BJ (cell line): Measurements from ENCODE around the gene THBS3. TPM values are rescaled to one million over a fixed set of nuclear protein-coding genes. Genes with fewer than 3 reads are reported as not detected.
"Not testable (repeated sequence)": the region's sequence is repeated elsewhere in the genome, so short reads cannot be mapped to it uniquely, and the experiment has no call there.

Source experiments
- CTCF ChIA-PET: fragments of 350-600 bp; formaldehyde crosslinking; extraction: SDS; loops from one replicate; lab custom pipeline; 2021; ENCODE audit warnings: antibody characterized with exemption, inconsistent platforms; lab: Yijun Ruan, JAX
- POLR2A ChIA-PET: fragments of 300-600 bp; sonication (Branson Sonifier 250); formaldehyde crosslinking; extraction: SDS; loops from one replicate; lab custom pipeline; 2021; ENCODE audit warnings: antibody characterized with exemption; lab: Charles Lee
- DNase-seq: peaks from one replicate; pipeline ENCODE4 v3.0.0-alpha.2; 2011; ENCODE audit warnings: low read depth
- H3K27me3 ChIP-seq: 2 replicates; pipeline ENCODE4 v1.6.0; 2011; ENCODE audit warnings: low read length; ENCODE audit not compliant: control insufficient read depth, insufficient read depth
- H3K36me3 ChIP-seq: 2 replicates; pipeline ENCODE4 v1.5.1; 2011; ENCODE audit warnings: low read length; ENCODE audit not compliant: control insufficient read depth, insufficient read depth
- H3K4me3 ChIP-seq: 2 replicates; pipeline ENCODE4 v1.5.1; 2011; ENCODE audit warnings: low read depth, mild to moderate bottlenecking, control low read depth, low read length
- polyA plus RNA-seq: library from polyadenylated mRNA; depleted of rRNA; stranded (reverse); fragments of >200 nt; gene quantifications from 2 replicates; pipeline ENCODE4 v1.2.3, GENCODE V29; 2011
- TF ChIP-seq, protein P1 (sequence below): IDR thresholded peaks from 2 replicates; pipeline ENCODE4 v1.5.1; 2011; ENCODE audit warnings: low read depth, mild to moderate bottlenecking, control low read depth, inconsistent platforms, low read length, moderate library complexity; ENCODE audit not compliant: insufficient read depth

The THBS3 gene
- polyA plus RNA-seq, 1 experiment, result 61.4 TPM

DNA sequence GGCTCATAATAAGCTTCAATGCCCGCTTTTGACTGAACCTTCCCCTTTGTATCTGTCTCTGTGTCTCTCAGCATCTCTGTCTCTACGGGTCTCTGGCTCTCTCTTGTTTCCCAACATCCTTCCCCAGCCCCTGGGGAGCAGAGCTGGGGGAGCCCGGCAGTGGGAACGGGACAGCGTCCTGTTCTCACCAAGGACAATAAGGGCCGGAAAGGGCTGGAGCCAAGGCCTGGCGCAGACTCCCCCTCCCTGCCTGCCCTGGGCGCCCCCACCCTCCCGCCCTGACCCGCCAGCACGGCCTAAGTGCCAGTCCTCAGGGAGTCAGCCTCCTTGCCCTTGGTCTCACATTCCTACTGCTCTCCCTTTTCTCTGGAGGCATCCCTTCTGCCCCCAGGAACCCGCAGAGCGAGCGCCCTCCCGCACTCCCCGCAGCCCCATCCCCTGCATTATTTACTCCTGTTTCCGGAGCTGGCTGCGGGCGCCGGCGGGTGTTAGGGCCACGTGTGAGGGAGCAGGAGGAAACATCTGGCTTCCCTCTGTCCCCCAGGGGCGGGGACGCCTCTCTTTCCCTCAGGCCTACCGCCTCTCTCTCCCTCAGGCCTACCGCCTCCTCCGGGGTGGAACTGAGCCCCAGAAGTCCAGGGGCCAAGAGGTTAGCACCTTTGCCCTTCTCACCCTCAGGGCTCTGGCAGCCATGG is 41.1 kb downstream of the THBS3 start:
- DNase-seq, result no peak
- TF ChIP-seq, protein P1, sequence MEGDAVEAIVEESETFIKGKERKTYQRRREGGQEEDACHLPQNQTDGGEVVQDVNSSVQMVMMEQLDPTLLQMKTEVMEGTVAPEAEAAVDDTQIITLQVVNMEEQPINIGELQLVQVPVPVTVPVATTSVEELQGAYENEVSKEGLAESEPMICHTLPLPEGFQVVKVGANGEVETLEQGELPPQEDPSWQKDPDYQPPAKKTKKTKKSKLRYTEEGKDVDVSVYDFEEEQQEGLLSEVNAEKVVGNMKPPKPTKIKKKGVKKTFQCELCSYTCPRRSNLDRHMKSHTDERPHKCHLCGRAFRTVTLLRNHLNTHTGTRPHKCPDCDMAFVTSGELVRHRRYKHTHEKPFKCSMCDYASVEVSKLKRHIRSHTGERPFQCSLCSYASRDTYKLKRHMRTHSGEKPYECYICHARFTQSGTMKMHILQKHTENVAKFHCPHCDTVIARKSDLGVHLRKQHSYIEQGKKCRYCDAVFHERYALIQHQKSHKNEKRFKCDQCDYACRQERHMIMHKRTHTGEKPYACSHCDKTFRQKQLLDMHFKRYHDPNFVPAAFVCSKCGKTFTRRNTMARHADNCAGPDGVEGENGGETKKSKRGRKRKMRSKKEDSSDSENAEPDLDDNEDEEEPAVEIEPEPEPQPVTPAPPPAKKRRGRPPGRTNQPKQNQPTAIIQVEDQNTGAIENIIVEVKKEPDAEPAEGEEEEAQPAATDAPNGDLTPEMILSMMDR, result no peak
- Histone ChIP-seq H3K27me3 (peaks cover 4% of the 10 kb centered on the region; the same call in 1 of the 2 replicates), H3K4me3 (no peak overlapping the region), H3K36me3 (peaks cover 2% of the 10 kb centered on the region; the same call in 1 of the 2 replicates)
- ChIA-PET CTCF (interaction anchor here (0.6 to 11.3 kb wide), 22 partner anchors 7 to 294 kb away, joined by 3 to 259 read pairs (median 4); partner anchors contain the start of gene SLC50A1), POLR2A (no interaction called here)

DNA sequence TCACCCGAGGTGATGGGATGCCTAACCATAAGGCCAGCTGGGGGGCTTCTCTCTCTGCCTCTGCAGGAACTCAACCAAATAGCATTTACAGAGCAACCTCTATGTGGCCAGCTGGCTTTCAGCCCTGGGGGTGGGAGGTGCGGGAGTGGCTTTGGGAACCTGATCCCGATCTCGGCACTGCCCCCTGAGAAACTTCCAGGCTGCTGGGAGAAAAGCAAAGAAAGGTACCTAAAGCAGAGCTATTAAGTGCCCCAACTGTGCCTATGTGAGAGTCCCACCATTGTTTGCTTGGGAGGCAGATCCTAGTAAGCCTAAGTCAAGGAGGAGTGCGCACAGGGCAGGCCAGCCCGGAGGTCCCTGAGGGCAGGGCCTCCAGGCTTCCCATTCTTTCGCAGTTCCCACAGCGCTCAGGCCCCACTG is 41.6 kb downstream of the THBS3 start:
- ChIA-PET CTCF (interaction anchor here (0.6 to 11.3 kb wide), 13 partner anchors 10 to 121 kb away, joined by 3 to 259 read pairs (median 5); no protein-coding TSS in a partner anchor), POLR2A (no interaction called here)
- no peak for DNase-seq
- H3K27me3 ChIP-seq, result peaks cover 4% of the 10 kb centered on the region; the same call in 1 of the 2 replicates
- no peak overlapping the region for H3K4me3 ChIP-seq
- peaks cover 2% of the 10 kb centered on the region; the same call in 1 of the 2 replicates for H3K36me3 ChIP-seq
- TF ChIP-seq, protein P1, result no peak

DNA sequence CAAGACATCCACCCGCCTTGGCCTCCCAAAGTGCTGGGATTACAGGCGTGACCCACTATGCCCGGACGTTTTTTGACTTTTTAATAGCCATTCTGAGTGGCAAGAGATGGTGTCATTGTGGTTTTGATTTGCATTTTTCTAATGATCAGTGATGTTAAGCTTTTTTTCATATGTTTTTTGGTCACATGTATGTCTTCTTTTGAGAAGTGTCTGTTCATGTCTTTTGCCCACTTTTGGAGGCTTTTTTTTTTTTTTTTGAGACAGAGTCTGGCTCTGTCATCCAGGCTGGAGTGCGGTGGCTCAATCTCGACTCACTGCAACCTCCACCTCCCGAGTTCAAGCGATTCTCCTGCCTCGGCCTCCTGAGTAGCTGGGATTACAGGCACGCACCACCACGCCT is 43.1 kb downstream of the THBS3 start:
- CTCF ChIA-PET, result interaction anchor here (11.3 kb wide), 1 partner anchor 74 kb away, joined by 259 read pairs; no protein-coding TSS in a partner anchor
- DNase-seq, H3K4me3 ChIP-seq, POLR2A ChIA-PET, H3K36me3 ChIP-seq, H3K27me3 ChIP-seq: not testable (repeated sequence)

DNA sequence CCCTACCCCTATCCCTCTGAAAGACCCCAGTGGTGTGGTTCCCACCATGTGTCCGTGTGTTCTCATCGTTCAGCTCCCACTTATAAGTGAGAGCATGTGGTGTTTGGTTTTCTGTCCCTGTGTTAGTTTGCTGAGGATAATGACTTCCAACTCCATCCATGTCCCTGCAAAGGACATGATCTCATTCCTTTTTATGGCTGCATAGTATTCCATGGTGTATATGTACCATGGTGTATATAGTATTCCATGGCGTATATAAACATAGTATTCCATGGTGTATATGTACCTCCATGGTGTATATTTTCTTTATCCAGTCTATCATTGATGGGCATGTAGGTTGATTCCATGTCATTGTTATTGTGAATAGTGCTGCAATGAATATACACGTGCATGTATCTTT is 43.9 kb downstream of the THBS3 start:
- H3K27me3 ChIP-seq, H3K4me3 ChIP-seq, POLR2A ChIA-PET, H3K36me3 ChIP-seq, DNase-seq: not testable (repeated sequence)
- CTCF ChIA-PET, result interaction anchor here (1.2 to 11.3 kb wide), 4 partner anchors 9 to 78 kb away, joined by 3 to 259 read pairs (median 9); partner anchors contain the start of gene KRTCAP2

DNA sequence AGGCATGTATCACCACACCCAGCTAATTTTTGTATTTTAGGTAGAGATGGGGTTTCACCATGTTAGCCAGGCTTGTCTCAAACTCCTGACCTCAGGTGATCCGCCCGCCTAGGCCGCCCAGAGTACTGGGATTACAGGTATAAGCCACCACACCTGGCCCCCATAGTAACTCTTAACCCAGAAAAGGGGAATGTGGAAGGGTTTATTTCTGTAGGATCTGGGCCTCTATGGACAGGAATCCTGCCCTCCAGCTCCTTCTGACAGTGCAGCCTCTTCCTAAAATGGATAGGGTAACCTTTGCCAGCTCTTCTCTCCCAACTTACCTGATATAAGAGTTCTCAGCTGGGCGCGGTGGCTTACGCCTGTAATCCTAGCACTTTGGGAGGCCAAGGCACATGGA is 45.1 kb downstream of the THBS3 start:
- POLR2A ChIA-PET, DNase-seq, H3K36me3 ChIP-seq, H3K4me3 ChIP-seq, H3K27me3 ChIP-seq: not testable (repeated sequence)
- CTCF ChIA-PET, result interaction anchor here (1.1 to 11.3 kb wide), 5 partner anchors 10 to 77 kb away, joined by 3 to 259 read pairs (median 8); partner anchors contain the start of gene KRTCAP2

DNA sequence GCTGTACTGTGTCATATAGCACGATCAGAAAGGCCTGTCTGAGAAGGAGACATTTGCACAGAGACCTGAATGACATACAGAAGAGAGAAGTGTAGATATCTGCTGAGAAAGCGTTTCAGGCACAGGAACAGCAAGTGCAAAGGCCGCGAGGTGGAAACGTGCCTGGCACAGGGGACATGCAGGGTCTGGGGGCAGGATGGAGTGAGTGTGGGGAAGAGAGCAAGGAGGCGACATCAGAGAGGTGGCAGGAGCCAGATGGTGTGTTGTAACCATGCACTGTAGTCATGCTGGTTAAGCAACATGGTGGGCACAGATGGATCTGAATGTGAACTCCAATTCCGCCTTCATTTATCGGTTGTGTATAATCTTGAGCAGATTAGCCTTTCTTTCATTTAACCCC is 47.6 kb downstream of the THBS3 start:
- TF ChIP-seq, protein P1, result no peak
- ChIA-PET CTCF (no interaction called here), POLR2A (no interaction called here)
- no peak for DNase-seq
- no peaks in the 10 kb centered on the region for H3K36me3 ChIP-seq
- no peaks in the 10 kb centered on the region for H3K27me3 ChIP-seq
- H3K4me3 ChIP-seq, result no peak overlapping the region
